Ovary (tissue), 3 donors: Measurements from ENCODE around the gene RABGAP1L.

ENCODE experiments used
- CTCF ChIP-seq, 3 donors: fragments of 450-650 bp in 2 of 3; fragments of 200-600 bp in 1 of 3; IDR thresholded peaks; one replicate each; pipeline versions ENCODE4 v1.5.1 to v1.8.0; 2016 to 2022; ENCODE audit warnings: antibody characterized with exemption in 3 of 3, mild to moderate bottlenecking in 1 of 3
- POLR2A ChIP-seq: fragments of 450-650 bp; IDR thresholded peaks from one replicate; pipeline ENCODE4 v1.6.1; 2017; ENCODE audit warnings: antibody characterized with exemption, mild to moderate bottlenecking, moderate library complexity
- donor health status: DM: no; HTN: no; CAD: no.

- TF ChIP-seq CTCF (IDR thresholded peaks at IDR 0.05) (no peak), POLR2A (no peak)
These were observed 542.2 kb downstream of the RABGAP1L start for GRCh38 chr1:174701565-174701964.
